SU-DHL-6 (cell line): ENCODE data around the gene EEF1A2.

ENCODE experiments used
- EZH2phosphoT487 ChIP-seq: fragments of 200-600 bp; sonication (generic), shearing (Covaris generic); conservative IDR thresholded peaks from 2 replicates; pipeline ENCODE4 v1.6.1; 2018; ENCODE audit warnings: mild to moderate bottlenecking, antibody characterized with exemption, low read length, moderate library complexity, mixed read lengths
- TF ChIP-seq, protein P1 (sequence below): fragments of 200-600 bp; sonication (generic); IDR thresholded peaks from one replicate; pipeline ENCODE4 v1.5.1; 2017; ENCODE audit warnings: antibody characterized with exemption, mild to moderate bottlenecking, low read length, moderate library complexity; ENCODE audit not compliant: insufficient read depth, poor library complexity, severe bottlenecking

DNA sequence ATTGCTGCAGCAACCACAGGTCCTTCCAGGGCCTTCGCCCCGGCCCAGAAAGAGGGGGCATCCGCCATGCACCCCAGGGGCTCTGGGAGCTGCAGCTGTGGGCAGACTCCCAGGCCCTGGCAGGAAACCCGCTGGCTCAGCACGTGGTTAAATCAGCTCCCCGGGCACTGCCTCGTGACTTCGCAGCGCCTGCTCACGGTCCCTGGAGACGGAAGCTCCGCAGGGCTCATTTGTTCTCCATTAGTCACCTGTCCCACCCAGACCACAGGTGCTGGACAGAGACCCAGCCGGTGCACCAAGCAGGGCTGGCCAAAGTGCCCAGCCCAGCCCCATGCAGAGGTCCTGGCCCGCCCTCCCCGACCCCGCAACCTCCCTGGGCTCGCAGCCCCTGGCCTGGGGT lies 41.1 kb downstream of the EEF1A2 start:
- TF ChIP-seq, protein P1, sequence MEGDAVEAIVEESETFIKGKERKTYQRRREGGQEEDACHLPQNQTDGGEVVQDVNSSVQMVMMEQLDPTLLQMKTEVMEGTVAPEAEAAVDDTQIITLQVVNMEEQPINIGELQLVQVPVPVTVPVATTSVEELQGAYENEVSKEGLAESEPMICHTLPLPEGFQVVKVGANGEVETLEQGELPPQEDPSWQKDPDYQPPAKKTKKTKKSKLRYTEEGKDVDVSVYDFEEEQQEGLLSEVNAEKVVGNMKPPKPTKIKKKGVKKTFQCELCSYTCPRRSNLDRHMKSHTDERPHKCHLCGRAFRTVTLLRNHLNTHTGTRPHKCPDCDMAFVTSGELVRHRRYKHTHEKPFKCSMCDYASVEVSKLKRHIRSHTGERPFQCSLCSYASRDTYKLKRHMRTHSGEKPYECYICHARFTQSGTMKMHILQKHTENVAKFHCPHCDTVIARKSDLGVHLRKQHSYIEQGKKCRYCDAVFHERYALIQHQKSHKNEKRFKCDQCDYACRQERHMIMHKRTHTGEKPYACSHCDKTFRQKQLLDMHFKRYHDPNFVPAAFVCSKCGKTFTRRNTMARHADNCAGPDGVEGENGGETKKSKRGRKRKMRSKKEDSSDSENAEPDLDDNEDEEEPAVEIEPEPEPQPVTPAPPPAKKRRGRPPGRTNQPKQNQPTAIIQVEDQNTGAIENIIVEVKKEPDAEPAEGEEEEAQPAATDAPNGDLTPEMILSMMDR = no peak
- no peak for TF ChIP-seq EZH2phosphoT487
